Measurements from ENCODE around the gene PUSL1. TPM values are rescaled to one million over a fixed set of nuclear protein-coding genes. Genes with fewer than 3 reads are reported as not detected.
"Not testable (repeated sequence)": the region's sequence is repeated elsewhere in the genome, so short reads cannot be mapped to it uniquely, and the experiment has no call there.

The PUSL1 gene
- total RNA-seq, 1 donor from 2014 or later = 4.6 TPM

GRCh38 chr1:1309251-1310108, 1.1 kb downstream of the PUSL1 start:
- DNase-seq (ENCODE audit: low spot score) = no peak

DNA sequence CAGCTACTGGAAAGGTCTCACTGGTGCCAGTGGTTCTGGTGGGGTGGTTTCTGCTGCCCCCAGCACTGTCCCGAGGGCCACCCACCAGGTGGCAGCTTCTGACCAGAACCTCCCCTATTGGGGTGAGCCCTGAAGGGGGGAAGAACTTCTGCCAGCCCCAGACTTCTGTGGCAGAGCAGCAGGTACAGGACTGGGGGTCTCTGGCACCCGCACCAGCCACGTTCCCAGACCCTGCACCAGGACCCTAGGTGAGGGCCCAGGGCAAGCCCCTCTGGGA, 1.6 kb downstream of the PUSL1 start:
- no peak for DNase-seq (ENCODE audit: low spot score)

GRCh38 chr1:1310476-1311053, 2.2 kb downstream of the PUSL1 start:
- DNase-seq (ENCODE audit: low spot score) = no peak

DNA sequence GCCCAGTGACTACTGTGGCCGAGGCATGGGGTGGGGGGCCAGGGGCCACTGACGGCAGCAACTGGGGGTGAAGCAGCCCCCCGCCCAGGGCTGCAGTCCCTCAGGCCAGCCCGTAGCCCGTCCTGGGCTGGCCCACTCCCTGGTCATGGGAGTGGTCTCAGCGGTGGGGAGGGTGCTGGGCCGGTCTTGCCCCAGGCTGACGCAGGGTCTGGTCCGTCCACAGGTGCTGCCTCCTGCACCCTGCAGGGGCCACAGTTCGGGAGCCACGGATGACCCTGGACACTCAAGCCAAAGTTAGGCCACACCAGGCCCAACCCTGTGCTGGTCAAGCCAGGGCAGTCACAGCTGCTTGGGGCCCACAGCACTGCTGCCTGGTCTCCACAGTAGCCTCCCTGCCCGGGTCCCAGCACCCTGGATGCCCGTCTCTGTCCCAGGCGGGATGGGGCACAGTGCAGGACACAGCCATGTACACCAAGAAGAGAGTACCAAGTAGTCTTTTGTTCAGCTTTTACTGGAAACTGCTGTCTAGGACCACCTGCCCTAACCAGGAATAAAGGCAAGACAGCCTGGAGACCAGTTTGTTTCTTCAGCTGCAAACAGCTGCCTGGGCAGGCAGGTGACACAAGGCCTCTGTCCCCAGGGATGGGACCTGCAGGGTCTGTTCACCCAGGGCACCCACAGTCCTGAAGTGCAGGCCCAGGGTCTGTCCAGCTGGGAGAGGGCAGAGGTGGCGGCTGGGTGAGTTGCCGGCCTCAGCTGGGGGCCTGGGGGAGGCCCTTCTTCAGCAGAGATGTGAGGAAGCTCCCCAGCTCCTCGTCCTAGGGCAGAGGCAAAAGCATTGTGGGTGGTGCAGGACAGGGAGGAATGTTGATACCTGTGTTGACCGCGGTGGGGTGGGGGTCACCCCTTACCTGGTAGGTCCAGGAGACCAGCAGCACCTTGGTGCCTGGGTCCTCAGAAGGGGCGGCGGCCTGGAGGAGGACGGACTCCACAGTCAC, 3.0 kb downstream of the PUSL1 start:
- DNase-seq (ENCODE audit: low spot score) = no peak

DNA sequence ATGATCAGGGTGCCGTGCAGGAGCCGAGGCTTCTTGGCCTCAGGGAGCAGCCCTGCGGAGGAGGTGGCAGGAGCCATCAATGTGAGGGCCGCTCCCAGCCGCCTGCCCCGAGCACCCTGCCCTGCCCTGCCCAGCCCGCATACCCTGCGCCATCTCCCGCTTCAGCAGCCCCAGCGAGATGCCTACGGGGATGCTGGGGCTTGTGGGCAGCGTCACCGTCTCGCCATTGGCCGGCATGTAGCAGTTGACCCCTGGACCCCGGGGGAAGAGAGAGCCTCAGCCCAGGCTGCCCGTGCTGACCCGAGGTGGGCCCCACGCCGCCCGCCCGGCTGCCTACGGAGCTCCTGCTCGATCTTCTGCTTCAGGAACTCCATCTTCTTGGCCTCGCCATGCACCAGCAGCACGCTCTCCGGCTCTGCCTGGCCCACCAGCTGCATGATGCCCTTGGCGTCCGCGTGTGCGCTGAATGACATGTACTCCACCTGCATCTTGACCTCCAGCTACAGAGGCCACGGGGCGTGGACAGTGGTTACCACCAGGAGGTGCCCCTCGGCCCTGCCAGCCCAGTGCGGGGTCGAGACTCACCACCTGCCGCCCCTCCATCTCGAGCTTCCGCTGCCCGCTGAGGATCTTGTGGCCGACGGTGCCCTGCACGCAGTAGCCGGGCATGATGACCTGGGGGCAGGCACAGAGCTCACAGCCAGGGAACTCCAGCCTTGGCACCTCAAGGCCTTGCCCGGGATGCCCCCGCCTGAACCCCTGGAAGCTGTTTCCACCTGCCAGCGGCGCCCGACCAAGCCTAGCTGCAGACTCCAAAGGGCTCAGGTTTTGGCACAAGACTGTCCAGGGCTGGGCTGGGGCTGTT, 4.3 kb downstream of the PUSL1 start:
- DNase-seq (ENCODE audit: low spot score) = no peak

DNA sequence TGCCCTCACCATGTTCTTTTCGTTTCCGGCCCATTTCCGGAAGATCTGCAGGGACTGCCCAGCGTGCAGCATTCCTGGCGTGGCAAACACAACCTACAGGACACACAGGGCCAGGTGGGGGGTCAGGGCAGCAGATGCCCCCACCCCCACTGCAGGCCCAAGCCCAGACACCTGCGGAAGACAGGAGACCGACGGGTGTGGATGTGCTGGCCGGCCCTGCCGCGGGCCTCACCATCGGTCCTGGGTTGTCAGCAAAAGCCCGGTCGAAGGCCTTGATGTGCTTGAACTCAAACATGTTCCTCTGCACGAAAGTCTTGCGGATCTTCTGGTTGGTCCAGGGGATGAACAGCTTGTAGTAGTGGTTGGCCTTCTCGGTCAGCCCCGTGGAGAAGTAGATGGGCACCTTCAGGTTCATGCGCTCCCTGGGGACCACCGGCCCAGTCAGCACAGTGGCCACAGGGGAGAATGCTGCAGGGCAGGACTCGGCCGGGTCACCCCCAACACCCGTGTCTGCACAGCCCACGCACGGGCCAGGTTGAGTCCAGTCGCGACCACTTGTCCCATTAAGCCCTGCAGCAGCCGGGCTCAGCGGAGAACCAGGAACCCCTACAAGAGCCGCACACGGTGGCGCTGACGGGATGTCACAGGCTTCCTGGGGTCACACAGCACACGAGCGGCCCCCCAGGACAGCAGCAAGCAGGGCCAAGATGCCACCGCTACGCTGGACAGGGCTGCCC, 5.3 kb downstream of the PUSL1 start:
- DNase-seq (ENCODE audit: low spot score) = no peak

- no peak for DNase-seq (ENCODE audit: low spot score)
These were observed 5.8 kb downstream of the PUSL1 start for GRCh38 chr1:1314237-1314586.

- DNase-seq (ENCODE audit: low spot score) = no peak
These were observed 6.4 kb downstream of the PUSL1 start for GRCh38 chr1:1314678-1315335.

DNA sequence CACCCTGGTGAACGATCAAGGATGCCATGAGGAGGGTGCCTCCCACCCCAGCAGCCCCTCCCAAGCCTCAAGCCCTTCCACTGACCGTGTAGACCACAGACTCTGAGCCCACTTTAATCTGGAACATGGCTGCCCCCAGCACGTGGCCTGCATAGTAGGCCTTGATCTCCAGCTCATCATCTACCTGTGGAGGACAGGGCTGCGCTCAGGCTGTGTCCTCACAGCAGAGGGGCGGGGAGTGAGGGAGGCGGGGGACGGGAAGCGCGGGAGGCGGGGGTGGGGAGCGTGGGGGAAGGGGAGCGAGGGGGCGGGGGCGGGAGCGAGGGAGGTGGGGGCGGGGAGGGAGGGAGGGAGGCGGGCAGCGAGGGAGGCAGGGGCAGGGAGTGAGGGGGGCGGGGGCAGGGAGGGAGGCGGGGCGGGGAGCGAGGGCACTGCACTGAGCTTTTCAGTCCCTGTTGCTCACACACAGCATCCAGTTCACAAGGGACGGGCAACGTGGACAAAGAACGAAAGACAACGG, 7.1 kb downstream of the PUSL1 start:
- no peak for DNase-seq (ENCODE audit: low spot score)

- DNase-seq (ENCODE audit: low spot score) = not testable (repeated sequence)
These were observed 7.8 kb downstream of the PUSL1 start for GRCh38 chr1:1316199-1316598.

GRCh38 chr1:1317420-1317819, 9.0 kb downstream of the PUSL1 start:
- no peak for DNase-seq (ENCODE audit: low spot score)

GRCh38 chr1:1318131-1318652, 9.8 kb downstream of the PUSL1 start:
- DNase-seq (ENCODE audit: low spot score) = peak; percentile 90

GRCh38 chr1:1318777-1319645, 10.6 kb downstream of the PUSL1 start:
- DNase-seq (ENCODE audit: low spot score) = no peak

- no peak for DNase-seq (ENCODE audit: low spot score)
These were observed 11.2 kb downstream of the PUSL1 start for GRCh38 chr1:1319646-1319941.

DNA sequence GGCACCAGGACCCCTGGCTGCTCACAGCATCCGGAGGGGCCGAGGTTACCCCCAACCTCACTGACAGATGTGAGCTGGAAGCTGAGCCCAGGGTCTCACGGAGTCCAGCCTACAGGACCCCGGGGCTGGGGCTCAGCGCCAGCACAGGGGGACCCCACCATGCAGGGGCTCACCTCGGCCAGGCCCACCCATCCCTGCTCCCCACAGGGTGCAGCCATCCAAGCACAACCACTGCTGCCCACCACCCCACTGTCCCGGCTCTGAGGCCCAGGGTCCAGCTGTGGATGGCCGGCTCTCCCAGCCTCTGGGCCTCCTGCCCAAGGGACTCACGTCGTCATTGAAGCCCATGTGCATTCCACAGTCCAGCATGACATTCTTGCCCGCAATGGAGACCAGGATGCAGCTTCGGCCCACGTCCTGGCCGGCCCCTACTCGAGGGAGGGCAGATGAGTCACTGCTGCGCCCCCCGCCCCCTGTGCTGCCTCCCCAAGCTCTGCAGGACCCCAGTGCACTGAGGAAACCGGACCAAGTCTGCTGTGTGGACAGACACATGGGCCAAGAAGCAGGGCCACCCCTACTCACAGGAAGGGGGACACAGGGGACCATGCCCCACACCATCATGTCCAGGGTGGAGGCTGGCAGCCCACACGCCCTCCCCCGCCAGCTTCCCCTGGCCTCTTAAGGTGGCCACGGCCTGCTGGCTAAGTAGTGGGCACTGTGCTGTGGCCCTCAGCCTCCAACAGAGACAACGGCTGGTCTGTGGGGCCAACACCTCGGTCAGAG, 12.5 kb downstream of the PUSL1 start:
- no peak for DNase-seq (ENCODE audit: low spot score)

- DNase-seq (ENCODE audit: low spot score) = no peak
These were observed 13.1 kb downstream of the PUSL1 start for GRCh38 chr1:1321477-1321876.

- DNase-seq (ENCODE audit: low spot score) = no peak
These were observed 14.0 kb downstream of the PUSL1 start for GRCh38 chr1:1322418-1322817.

DNA sequence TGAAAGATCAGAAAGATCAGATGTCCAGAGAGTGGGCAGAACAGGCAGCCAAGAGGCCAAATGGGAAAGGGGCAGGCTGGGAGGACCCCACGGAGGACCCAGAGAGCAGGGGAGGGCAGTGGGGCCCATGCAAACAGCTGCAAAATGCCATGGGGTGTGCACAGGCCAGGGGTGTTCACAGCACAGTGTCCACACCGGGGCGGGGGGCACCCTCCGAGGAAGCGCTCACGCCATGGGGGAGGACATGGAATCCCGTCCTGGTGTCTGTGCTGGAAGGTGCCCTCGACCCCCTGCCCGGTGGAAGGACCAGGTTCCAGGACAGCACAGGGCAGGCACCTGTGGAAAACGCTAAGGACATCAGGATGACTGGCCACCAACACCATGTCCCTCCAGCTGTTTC, 14.6 kb downstream of the PUSL1 start:
- no peak for DNase-seq (ENCODE audit: low spot score)
